Epithelial cell of prostate (primary cell): ENCODE data around the gene SCYGR5.
"Not testable (repeated sequence)": the region's sequence is repeated elsewhere in the genome, so short reads cannot be mapped to it uniquely, and the experiment has no call there.

ENCODE experiments used
- DNase-seq: peaks from one replicate; pipeline ENCODE4 v3.0.0-alpha.2; 2011; ENCODE audit warnings: low read depth, low spot score
- H3K27ac ChIP-seq: fragments of 450-650 bp; 2 replicates; pipeline ENCODE4 v1.5.1; 2017; ENCODE audit warnings: mild to moderate bottlenecking

Gene SCYGR5

DNA sequence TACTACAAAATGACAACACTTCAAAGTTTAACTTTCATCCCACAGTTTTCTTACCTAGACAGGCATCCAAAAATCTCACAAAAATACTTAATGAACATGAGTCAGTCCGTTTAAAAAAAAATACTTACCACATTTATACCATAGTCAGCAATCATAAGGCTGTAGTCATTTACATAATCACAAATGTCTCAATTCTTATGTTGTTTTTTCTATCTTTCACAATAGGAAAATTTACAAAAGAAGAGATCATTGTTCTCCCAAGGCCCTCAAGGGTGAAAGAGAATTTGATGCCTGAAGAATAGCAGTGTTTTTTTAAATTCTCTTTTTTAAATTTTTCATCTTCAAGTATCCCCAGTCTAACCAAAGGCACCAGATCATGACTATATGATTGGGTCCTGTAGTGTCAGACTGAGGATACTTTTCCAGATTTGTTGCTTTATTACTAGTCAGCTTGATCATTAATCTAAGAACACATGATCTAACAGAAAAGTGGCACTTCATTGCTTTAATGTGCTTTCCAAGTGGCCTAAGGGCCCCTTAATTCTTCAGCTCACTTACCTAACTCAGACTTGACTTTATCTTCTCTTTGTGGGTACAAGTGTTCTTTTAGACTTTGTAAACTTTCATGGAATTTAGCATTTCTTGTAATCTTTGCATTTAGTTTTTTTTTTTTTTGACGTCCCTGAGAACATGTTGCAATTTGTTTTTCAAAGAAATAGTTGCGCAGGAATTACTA, 4.7 kb downstream of the SCYGR5 start:
- no peak for DNase-seq
- H3K27ac ChIP-seq = no peak overlapping the region

GRCh38 chr2:227673620-227674019, 7.0 kb downstream of the SCYGR5 start:
- not testable (repeated sequence) for DNase-seq, H3K27ac ChIP-seq

- no peak for DNase-seq
- H3K27ac ChIP-seq = no peak overlapping the region
Observed at GRCh38 chr2:227674485-227674884, 7.9 kb downstream of the SCYGR5 start.

- DNase-seq = no peak
- H3K27ac ChIP-seq = no peak overlapping the region
Observed at GRCh38 chr2:227677928-227678327, 11.3 kb downstream of the SCYGR5 start.

DNA sequence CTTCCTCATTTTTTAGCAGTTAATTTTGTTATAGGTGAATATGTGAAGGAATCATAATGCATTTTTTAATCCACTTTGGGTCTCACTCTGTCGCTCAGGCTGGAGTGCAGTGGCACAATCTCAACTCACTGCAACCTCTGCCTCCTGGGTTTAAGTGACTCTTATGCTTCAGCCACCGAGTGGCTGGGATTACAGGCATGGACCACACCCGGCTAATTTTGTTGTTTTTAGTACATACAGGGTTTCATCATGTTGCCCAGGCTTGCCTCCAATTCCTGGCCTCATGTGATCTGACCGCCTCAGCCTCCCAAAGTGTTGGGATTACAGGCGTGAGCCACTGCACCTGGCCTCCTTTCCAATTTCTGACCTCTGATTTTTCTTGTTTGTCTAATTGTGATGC, 17.7 kb downstream of the SCYGR5 start:
- DNase-seq = no peak
- H3K27ac ChIP-seq = no peak overlapping the region

DNA sequence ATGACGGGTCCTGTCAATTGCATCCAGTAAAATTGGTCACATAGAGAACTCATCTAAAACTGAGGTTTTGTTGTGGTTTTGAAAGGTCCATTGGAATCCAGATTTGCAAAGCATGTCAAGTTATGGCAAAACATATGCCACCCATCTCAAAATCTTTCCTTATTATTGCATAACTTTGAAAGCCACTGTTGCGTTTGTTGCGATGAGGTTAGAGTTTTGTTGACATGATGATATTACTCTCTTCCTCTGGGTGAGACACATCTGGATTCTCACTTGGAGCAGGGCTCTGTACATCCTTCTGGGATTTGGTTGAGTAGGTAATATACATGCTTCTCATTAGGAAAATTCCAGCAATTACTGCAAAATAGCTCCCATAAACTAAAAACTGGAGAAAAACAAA, 20.6 kb downstream of the SCYGR5 start:
- no peak for DNase-seq
- no peak overlapping the region for H3K27ac ChIP-seq

DNA sequence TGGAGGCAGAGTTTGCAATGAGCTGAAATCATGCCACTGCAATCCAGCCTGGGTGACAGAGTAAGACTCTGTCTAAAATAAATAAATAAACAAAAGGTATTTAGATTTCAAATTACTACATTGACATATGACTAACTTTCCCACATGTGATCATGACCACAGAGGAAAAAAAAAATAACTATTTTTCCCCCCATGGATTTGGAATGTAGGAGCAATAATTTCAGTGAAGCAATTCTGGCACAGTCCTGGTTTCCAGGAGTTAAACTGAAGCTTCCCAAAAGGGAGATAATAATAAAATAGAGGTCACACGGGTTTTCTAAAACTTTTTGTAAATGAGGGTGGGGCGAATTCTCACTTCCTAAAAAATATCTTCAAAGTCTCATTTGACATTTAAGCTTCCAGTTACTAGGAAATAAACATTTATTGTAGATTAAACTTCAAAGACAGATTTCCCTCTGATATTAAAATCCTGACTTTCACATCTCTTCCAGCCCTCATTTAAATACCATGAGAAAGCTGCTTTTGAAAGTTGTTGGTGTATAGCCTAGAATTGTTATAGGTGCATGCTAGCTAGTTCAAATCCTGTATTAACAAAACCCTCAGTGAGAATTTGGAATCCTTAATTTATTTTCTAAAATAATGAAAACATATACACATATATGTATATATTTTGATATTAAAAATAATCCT, 30.5 kb downstream of the SCYGR5 start:
- DNase-seq = no peak

DNA sequence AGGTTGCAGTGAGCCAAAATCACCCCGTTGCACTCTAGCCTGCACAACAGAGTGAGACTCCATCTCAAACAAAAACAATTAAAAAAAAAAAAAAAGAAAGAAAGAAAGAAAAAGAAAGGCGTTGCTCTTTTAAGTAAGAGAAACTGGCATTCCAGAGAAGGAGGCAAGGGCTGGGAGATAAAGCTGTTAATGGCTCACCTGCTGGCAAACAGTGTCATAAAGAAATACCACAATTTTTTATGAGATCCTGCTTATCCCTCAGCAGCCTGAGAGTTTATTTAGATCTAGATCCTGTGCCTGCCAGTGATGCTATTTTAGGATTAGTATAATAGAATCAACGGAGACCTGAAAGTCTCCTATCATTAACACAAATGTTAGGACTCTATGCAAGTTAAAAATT, 35.0 kb downstream of the SCYGR5 start:
- no peak overlapping the region for H3K27ac ChIP-seq
- no peak for DNase-seq

More for the DNA sequence above, 30.5 kb downstream of the SCYGR5 start:
- no peak overlapping the region for H3K27ac ChIP-seq

DNA sequence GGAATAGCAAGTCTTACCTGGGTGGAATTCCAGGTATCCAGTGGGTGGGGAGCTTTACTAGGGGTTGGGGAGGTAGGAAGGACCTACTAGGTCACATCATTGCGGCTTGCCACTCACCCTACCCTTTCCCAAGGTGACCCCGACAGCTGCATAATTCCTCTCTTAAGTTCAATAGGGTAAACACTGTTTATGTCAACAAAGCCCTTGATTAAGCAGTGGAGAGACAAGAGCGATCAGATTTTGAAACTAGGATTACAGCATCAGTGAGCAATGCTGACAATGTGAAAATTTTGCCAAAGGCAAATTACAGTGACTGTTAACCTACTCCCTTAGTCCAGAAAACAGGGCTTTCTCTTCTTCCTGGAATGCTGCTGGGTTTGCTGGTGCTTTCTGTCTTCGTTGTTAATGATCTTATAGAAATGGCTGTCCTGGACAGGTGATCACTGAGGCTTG, 36.7 kb downstream of the SCYGR5 start:
- H3K27ac ChIP-seq = peak overlapping the region; percentile 41
- DNase-seq = peak; percentile 45

DNA sequence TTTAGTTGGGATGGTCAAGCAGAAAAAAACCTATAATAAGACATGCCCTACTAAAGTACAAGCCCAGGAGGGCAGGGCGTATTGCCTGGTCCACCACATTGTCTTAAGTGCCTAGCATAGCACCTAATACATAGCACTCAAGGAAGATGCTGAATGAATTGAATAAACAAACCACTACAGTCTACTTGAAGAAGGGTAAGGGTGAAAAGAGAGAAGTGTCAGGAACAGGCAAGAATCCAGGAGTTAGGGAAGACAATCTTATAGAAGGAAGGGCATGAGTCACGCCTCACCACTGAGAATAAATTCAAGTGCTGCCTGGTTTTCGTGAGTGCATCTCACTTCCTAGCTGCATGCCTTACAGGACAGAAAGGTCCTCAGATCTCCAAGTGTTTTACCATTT, 37.4 kb downstream of the SCYGR5 start:
- DNase-seq = no peak

GRCh38 chr2:227706859-227707258, 40.3 kb downstream of the SCYGR5 start:
- H3K27ac ChIP-seq = no peak overlapping the region
- no peak for DNase-seq

More for the DNA sequence above, 37.4 kb downstream of the SCYGR5 start:
- peak overlapping the region; percentile 41 for H3K27ac ChIP-seq

GRCh38 chr2:227707390-227707789, 40.8 kb downstream of the SCYGR5 start:
- DNase-seq = no peak

DNA sequence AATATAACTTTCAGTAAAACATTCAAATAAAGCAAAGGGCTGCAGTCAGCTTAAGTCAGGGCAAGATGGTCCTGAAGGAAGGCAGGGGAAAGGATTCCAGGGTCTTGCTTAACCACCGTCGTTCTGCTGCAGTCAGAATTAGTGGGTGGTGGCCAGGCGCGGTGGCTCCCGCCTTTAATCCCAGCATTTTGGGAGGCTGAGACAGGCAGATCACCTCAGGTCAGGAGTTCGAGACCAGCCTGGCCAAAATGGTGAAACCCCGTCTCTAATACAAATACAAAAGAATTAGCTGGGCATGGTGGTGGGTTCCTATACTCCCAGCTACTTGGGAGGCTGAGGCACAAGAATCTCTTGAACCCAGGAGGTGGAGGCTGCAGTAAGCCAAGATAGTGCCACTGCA, 44.4 kb downstream of the SCYGR5 start:
- no peak overlapping the region for H3K27ac ChIP-seq
- no peak for DNase-seq

More at GRCh38 chr2:227707390-227707789, 40.8 kb downstream of the SCYGR5 start:
- H3K27ac ChIP-seq = no peak overlapping the region

- no peak for DNase-seq
- no peak overlapping the region for H3K27ac ChIP-seq
Observed at GRCh38 chr2:227713291-227713690, 46.7 kb downstream of the SCYGR5 start.

GRCh38 chr2:227716501-227716900, 49.9 kb downstream of the SCYGR5 start:
- no peak for DNase-seq
- H3K27ac ChIP-seq = no peak overlapping the region
